Right lobe of liver (tissue), 6 donors: ENCODE measurements around the gene PPM1A. TPM values are rescaled to one million over a fixed set of nuclear protein-coding genes. Genes with fewer than 3 reads are reported as not detected.

Source experiments
- ATAC-seq, 4 donors: fragments of 200-7000 bp; cut with Tn5 transposase; one replicate each; pipeline ENCODE4 v1.9.1; 2020; ENCODE audit warnings: mild to moderate bottlenecking in 4 of 4, moderate library complexity in 4 of 4
- DNase-seq, 3 donors: peaks; one replicate each; pipeline ENCODE4 v3.0.0-alpha.2; 2020
- H3K27ac ChIP-seq, 3 donors: fragments of 200-600 bp; one replicate each; pipeline ENCODE4 v1.8.0; 2022
- H3K27me3 ChIP-seq, 2 donors: fragments of 200-600 bp; one replicate each; pipeline ENCODE4 v1.8.0; 2022
- H3K36me3 ChIP-seq, 4 donors: fragments of 200-600 bp; sonication (generic) in 1 of 4; one replicate each; pipeline versions ENCODE4 v1.5.1 to v1.8.0; 2017 to 2022; ENCODE audit warnings: control low read depth in 1 of 4
- H3K4me1 ChIP-seq, 4 donors: fragments of 200-600 bp; sonication (generic) in 1 of 4; one replicate each; pipeline versions ENCODE4 v1.5.1 to v1.8.0; 2017 to 2022; ENCODE audit warnings: control low read depth in 1 of 4
- H3K4me3 ChIP-seq, 3 donors: fragments of 200-600 bp; one replicate each; pipeline ENCODE4 v1.8.0; 2022
- H3K9me3 ChIP-seq, 4 donors: fragments of 200-600 bp; sonication (generic) in 1 of 4; one replicate each; pipeline versions ENCODE4 v1.5.1 to v1.8.0; 2017 to 2022; ENCODE audit warnings: control low read depth in 1 of 4
- CTCF ChIP-seq, 4 donors: fragments of 200-600 bp in 3 of 4; fragments of 450-650 bp in 1 of 4; IDR thresholded peaks; one replicate each; pipeline versions ENCODE4 v1.5.1 to v1.8.0; 2016 to 2022; ENCODE audit warnings: antibody characterized with exemption in 4 of 4, mild to moderate bottlenecking in 2 of 4
- POLR2A ChIP-seq: fragments of 450-650 bp; IDR thresholded peaks from one replicate; pipeline ENCODE4 v1.6.1; 2017; ENCODE audit warnings: antibody characterized with exemption, mild to moderate bottlenecking
- WGBS: methylation state at CpG from one replicate; pipeline ENCODE4 v1.1.6; 2018; ENCODE audit warnings: low coverage, low lambda C conversion rate; ENCODE audit not compliant: insufficient coverage; ENCODE audit errors: missing lambda C conversion rate; 5-methylcytosine and 5-hydroxymethylcytosine counted together
- intact Hi-C, 2 donors: fragments of 100-400 bp; cut with DNase I; formaldehyde crosslinking; loops; one replicate each; pipeline versions ENCODE4 v1.11.2 to v1.14.1; 2022
- total RNA-seq, 6 experiments: library from RNA; depleted of rRNA in 2 of 6; stranded (reverse); fragments of >200 nt in 2 of 6; fragmentation: NEBNext Ultra II Directional in 3 of 6; extraction: Animal tissue kit (Norgen Biotek cat#: 25700) in 3 of 6; gene quantifications; one replicate each; pipeline versions ENCODE4 v1.1.0 to v1.2.4, GENCODE V29; 2016 to 2023
- donor health status: DM: no; HTN: yes; CAD: no.
- donor health status: DM: no; HTN: no; CAD: no.
- donor health status: DM: no; HTN: no; CAD: no.
- donor health status: DM: no; HTN: yes; CAD: no.
- donor health status: DM: no; HTN: yes; CAD: no.

PPM1A gene
- total RNA-seq, 6 experiments from 2014 or later, result 32.6 to 54.7 (median 39.4) TPM

DNA sequence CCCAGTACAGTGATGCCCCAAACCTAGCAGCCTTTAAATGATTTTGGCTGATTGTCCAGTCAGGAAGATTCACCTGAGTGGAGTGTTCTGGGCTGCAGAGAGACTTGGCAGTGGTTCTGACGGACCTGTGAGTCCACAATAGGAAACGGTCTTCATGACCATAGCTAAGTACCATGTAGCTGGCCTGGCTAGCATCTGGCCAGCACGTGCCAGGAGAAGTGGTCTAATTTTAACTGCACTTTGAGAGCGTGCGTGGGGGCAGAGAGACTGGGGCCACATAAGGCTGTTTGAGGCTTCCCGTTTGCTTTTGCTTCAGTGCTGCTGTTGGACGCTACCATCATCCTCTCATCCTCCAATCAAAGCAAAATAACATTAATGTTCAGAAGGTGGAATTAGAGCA is 54.7 kb downstream of the PPM1A start:
- H3K27ac ChIP-seq, result peak overlapping the region in 2 of 3 donors; percentile 18 to 56
- H3K4me1 ChIP-seq, result peaks cover 0 to 25% (median 6%) of the 10 kb centered on the region in 4 donors
- 32% methylated on average over 7 of the region's 7 CpGs for WGBS
- no peak overlapping the region for H3K4me3 ChIP-seq
- intact Hi-C loops, result no loop called here
- DNase-seq (peak in 2 of 3 donors; percentile 70), ATAC-seq (peak; percentile 50 to 74 (median 68))
- TF ChIP-seq POLR2A (no peak), CTCF (IDR thresholded peaks at IDR 0.05) (no peak)
- H3K9me3 ChIP-seq, result no peaks in the 10 kb centered on the region
- H3K27me3 ChIP-seq, result no peaks in the 10 kb centered on the region
- no peaks in the 10 kb centered on the region for H3K36me3 ChIP-seq

- Histone ChIP-seq H3K27ac (peak overlapping the region in 2 of 3 donors; percentile 18 to 56), H3K27me3 (no peaks in the 10 kb centered on the region), H3K4me1 (peaks cover 0 to 25% (median 6%) of the 10 kb centered on the region in 4 donors), H3K4me3 (no peak overlapping the region), H3K36me3 (no peaks in the 10 kb centered on the region), H3K9me3 (no peaks in the 10 kb centered on the region)
- intact Hi-C loops, result no loop called here
- TF ChIP-seq POLR2A (no peak), CTCF (IDR thresholded peaks at IDR 0.05) (no peak)
- peak; percentile 73 to 88 (median 88) for DNase-seq
- WGBS, result 33% methylated on average over 7 of the region's 7 CpGs
- peak; percentile 92 to 97 (median 96) for ATAC-seq
Observed at GRCh38 chr14:60304509-60304908, 55.5 kb downstream of the PPM1A start.

DNA sequence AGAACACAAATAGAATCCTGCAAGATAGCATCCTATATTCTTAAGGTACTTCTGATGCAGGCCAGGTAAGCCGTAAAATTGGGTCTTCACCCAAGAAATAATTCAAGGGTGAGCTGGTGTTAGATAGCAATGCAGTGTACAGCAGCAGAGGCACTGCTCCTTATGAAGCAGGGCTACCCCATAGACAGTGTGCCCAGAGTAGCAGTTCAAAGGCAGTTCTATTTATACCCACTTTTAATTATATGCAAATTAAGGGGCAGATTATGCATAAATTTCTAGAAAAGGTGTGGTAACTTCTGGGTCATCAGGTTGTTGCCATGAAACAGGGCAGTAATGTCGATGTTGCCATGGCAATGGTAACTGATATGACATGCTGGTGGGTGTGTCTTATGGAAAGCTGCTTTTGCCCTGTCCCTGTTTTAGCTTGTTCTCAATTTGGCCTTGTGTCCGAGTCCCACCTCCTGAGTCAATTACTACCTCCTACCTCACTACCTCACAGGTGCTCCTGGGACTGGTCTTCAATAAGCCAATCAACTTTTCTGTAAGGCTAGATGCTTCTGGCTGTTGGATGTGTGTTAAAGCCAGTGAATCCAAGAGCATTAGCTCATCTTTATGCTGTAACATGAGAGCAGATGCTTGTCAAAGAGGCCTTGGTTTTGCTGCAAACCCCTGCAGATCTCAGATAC is 61.0 kb downstream of the PPM1A start:
- Histone ChIP-seq H3K4me3 (no peak overlapping the region), H3K27ac (no peak overlapping the region), H3K36me3 (no peaks in the 10 kb centered on the region), H3K27me3 (no peaks in the 10 kb centered on the region), H3K9me3 (no peaks in the 10 kb centered on the region), H3K4me1 (peaks cover 0 to 10% (median under 1%) of the 10 kb centered on the region in 4 donors)
- ATAC-seq (no peak), DNase-seq (no peak)
- WGBS, result 97% methylated on average over 3 of the region's 3 CpGs
- intact Hi-C loops, result no loop called here
- TF ChIP-seq POLR2A, result no peak
- TF ChIP-seq CTCF (IDR thresholded peaks at IDR 0.05), result no peak

DNA sequence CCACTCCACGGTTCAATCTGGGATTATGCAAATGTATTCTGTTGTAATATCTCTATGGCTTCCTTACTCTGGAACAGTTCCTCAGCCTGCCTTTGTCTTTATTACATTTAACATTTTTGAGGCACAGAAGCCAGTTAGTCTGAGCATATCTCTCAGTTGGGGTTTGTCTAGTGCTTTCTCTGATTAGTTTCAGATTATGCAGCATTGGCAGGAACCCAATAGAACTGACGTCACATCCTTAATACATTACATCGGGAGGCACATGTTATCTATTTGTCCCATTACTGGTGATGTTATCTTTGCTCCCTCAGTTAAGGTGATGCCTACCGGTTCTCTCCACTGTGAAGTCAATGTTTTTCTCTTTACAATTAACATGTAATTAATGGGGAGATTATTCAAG is 62.4 kb downstream of the PPM1A start:
- Histone ChIP-seq H3K27ac (no peak overlapping the region), H3K36me3 (no peaks in the 10 kb centered on the region), H3K27me3 (no peaks in the 10 kb centered on the region), H3K9me3 (no peaks in the 10 kb centered on the region), H3K4me3 (no peak overlapping the region), H3K4me1 (peaks cover 0 to 10% (median 0%) of the 10 kb centered on the region in 4 donors)
- ATAC-seq (peak in 1 of 4 donors; percentile 53), DNase-seq (no peak)
- 13% methylated on average over 4 of the region's 4 CpGs for WGBS
- intact Hi-C loops, result no loop called here
- TF ChIP-seq CTCF (IDR thresholded peaks at IDR 0.05), result no peak
- TF ChIP-seq POLR2A, result no peak
